Tibial nerve (tissue), 3 donors: ENCODE results near the gene MAP2.

ENCODE experiments used
- CTCF ChIP-seq, 5 experiments: fragments of 200-600 bp in 3 of 5; fragments of 450-650 bp in 2 of 5; sonication (generic) in 3 of 5; IDR thresholded peaks; one replicate each; pipeline ENCODE4 v1.5.1; 2016 to 2019; ENCODE audit warnings: antibody characterized with exemption in 5 of 5, mild to moderate bottlenecking in 3 of 5, moderate library complexity in 2 of 5
- POLR2A ChIP-seq, 2 donors: fragments of 450-650 bp; IDR thresholded peaks; one replicate each; pipeline ENCODE4 v1.6.1; 2017; ENCODE audit warnings: antibody characterized with exemption in 2 of 2, mild to moderate bottlenecking in 2 of 2, moderate library complexity in 2 of 2

DNA sequence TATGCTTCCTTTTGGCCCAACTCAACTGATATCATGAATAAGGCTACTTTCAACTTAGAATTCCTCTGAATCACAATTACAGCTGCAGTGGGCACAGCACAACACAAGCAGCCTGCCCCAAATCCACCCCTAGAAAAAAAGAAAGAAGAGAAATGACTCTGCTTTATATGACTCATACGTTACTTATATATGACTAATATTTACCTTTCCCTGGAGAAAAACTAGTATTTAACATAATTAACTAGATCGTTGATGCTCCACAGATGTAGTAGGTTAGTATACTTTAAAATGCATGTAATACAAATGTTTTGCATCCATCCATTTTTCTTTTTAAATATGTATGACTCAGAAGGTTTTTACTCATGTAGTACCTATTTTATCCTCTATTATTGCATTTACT is 214.5 kb downstream of the MAP2 start:
- TF ChIP-seq CTCF (IDR thresholded peaks at IDR 0.05) (no peak), POLR2A (IDR thresholded peaks at IDR 0.05) (no peak)
